Cortex of kidney (tissue), 1 donor: Measurements from ENCODE around the gene KRTAP5-3.
"Not testable (repeated sequence)": the region's sequence is repeated elsewhere in the genome, so short reads cannot be mapped to it uniquely, and the experiment has no call there.

Experiments used
- DNase-seq: peaks from one replicate; lab custom pipeline; 2025; lab: John Stamatoyannopoulos, UW

Gene KRTAP5-3, protein sequence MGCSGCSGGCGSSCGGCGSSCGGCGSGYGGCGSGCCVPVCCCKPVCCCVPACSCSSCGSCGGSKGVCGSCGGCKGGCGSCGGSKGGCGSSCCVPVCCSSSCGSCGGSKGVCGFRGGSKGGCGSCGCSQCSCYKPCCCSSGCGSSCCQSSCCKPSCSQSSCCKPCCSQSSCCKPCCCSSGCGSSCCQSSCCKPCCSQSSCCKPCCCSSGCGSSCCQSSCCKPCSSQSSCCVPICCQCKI

DNA sequence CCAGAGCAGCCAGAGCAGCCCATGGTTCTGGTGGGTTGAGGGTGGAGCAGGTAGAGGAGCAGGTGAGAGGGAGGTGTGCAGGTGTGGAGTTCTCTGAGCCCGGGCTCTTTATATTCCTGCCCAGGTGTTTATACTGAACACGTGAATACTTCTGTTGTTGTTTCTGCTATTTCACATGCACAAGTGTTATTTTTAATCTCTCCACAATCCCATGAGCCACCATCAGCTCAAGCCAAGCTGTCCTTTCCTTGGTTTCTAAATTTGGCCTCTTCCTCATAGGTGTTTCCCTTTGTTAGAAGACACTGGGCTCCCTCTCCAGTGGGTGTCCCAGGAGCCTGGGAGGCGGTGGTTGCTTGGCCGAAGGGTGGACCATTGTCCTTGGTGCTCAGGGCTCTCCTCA is at the start of gene KRTAP5-3:
Gene KRTAP5-3, minus strand, starts transcription at position 101 of the 400 bp plus-strand sequence. Its CDS starts 78 bp downstream, at position 23.
- no peak for DNase-seq

DNA sequence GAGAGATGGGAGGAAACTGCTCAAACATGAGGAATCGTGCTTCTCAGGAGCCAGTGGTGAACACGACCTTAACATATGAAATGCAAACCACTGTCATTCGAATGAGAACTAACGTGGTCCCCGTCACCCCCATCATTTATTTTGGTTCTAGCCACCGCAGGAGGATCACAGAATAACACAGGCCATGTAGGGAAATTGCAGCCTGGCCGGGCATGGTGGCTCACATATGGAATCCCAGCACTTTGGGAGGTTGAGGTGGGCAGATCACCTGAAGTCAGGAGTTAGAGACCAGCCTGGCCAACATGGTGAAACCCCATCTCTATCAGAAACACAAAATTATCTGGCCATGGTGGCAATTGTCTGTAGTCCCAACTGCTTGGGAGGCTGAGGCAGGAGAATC is 48.4 kb upstream of the KRTAP5-3 start:
- no peak for DNase-seq

DNA sequence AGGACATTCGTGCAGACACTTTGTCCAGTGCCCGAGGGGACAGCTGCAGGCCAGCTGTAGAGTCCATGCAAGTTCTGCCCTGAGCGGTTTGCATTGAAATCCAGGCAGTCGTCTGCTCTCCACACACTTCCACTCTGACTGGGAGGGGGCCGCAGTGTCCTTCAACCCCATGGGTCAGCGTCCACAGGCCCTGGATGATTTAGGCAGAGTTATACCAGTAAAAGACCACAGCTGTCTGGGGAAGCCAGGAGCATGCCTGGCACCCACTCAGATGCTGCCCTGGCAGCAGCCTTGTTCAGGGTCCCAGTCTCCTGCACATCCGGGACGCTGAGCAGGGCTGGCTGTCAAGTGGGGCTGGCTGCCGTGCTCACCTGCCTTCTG is 47.8 kb upstream of the KRTAP5-3 start:
- no peak for DNase-seq

DNA sequence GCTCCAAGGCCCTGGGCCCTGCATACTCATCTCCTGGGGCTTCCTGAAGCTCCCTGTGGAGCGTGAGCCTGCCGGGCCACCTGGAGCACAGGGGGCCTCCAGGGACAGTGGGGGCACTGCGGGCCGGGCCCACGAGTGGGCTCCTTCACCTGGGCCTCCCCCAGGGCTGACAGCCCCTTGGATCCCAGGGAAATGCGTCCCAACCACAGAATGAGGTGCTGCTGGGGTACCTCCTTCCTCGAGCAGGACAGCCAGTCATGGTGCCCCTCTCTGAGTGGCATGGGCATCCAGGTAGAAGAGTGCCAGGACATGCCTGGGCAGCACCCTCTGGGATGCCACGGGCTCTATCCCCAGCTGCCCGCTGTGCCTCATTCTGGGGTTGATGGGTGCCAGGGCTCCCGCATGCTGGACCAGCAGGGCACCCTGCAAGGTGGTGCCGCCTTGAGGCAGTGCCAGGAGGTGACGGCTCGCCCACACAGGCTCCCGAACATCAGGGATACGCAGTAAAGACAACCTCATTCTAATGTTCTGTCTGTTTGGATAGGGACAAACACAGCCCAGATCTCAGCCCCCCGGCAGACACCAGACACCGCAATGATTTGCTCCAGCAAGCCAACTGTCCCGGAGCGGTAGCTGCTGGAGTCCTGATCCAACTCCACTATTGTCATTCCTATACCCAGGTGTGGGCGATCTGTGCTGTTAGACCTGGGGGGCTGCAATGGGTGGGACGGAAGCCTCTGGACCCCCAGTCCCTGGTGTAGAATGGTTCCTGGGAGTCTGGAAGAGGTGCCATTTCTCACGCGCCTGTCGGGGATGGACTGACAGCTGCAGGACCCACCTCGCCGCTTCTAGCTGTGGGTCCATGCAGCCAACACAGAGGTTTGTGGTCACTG is 47.2 kb upstream of the KRTAP5-3 start:
- no peak for DNase-seq

DNA sequence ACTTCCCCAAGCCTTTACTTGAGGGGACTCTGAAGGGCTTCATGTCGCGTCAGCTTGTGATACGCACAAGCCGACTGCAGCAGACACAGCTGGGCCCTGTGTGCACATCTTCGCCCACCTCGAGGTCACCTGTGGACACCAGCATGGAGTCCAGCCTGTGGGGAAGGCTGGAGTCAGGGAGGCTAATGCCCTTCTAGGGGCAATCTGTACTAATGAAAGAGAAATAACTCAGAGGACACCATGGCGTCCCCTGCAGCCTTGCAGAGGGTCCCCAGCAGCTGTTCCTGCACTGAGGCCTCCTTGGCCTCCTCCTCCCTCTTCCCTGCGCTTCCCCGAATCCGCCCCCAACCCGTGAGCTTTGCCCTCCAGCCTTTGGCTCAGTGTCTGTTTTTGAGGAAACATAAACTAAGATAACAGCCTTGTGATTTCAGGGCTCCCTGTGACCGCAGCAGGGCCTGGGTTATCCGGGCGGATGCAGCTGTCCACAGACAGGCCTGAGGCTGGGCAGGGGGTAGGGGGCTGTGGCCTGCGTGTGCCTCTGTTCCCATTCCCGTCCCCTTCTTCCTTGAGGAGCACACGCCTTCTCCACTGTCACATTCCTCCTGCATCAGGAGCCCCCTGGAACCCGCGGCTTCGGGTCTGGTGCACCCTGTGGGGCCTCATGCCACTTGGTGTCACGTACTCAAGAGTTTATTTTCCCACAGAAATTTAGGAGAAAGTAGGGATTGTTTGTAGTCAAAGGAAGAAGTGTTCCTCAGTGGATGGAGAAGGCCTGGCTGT is 46.3 kb upstream of the KRTAP5-3 start:
- DNase-seq: no peak

DNA sequence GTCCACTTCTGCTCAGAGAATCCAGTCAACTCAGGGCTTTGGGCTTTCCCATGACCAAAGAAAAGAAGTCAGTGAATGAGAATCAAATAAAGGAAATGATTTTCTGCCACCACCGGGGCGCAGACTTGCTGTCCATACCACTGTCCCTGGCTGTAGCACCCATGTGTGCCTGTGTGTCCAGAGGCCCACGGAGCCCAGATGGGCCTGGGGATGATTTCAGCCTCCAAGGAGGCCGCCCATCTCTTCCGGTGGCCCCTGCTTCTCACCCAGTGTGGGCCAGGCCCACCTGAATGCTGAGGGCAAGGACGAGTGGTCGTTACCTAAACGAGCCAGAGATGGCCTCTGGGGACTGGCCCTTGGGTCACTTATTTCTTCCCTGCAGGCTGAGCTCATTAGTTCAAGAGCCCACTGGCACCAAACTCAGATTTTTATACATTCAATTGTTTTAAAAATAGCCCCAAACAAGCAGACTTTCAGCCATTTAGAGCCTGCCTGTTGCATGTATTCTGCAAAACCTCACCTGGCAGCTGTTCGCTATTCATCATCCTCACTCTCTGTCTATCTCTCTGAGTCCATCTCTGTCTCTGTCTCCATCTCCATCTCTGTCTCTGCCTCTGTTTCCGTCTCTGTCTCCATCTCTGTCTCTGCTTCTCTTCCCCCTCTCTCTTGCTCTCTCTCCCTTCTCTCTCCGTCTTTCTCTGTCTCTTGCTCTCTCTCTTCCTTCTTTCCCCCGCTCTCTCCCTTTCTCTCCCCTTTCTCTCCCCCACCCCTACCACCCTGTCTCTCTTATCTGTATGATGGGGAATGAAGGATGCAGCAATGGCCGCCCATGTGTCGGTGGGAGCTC is 45.5 kb upstream of the KRTAP5-3 start:
- no peak for DNase-seq

DNA sequence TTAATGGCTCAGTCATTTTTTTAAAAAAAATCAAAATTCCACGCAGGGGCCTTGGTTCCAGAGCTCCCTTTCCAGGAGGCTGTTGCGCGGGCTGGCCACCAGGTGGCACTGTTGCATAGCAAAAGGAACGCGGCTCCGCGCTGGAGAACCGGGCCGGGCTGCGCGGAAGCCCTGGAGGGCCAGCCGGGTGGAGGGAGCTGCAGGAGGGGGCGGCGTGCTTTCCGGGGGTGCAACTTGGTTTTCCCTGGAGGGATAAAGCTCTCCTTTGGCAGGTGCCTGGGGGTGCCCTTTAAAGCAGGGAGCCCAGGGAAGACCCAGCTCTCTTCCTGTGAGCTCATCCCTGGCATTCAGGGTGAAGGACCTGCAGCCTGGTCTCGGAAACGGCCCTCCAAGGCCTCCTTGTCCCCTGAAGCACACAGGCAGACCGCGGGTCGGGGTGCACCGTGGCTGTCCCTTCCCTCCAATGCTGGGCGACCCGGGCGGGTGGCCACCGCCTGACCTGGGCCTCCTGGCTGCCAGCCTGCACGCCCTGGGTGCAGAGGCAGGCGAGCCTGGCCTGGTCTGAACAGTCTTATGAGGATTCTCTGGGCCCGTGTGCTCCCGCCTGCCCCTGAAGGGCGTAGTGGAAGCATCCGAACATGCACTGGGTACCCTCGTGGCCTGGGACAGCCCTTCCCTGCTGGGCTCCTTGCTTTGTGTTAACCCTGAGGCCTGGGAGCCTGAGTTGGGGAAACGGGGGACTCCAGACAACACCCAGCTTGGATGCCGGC is 44.7 kb upstream of the KRTAP5-3 start:
- DNase-seq: no peak

DNA sequence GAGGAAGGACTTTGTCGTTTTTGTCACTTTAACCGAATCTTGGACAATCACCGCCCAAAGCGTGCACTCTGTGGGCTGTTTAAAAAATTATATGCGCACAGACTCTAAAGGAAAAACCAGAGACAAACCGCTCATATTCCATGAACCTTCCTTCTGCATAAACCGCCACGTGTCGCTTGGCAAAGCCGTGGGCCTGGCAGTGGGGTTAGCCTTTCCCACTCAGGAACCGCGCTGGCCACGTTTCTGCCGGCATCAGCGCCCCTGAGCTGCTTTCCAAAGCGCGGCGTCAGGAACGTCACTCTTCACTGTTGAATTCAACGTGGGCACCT is 44.1 kb upstream of the KRTAP5-3 start:
- DNase-seq: no peak

DNA sequence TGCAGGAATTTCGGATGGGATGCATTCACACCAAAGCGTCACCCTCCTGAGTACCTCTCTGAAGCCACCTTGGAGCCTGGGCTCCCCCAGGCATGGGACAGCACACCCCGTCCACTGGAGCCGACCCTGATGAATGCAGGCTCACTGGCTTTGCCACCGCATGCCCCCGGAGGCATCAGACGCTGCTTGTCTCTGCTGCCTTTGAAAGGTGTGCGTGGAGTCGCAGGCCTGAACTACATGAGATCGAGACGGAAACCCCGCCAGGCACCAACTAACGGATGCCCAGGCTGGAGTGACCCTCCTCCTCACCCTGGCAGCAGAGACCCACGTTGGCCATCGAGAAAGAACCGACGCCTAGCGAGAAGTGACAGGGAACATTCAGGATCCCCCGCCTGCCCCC is 43.8 kb upstream of the KRTAP5-3 start:
- DNase-seq: no peak

DNA sequence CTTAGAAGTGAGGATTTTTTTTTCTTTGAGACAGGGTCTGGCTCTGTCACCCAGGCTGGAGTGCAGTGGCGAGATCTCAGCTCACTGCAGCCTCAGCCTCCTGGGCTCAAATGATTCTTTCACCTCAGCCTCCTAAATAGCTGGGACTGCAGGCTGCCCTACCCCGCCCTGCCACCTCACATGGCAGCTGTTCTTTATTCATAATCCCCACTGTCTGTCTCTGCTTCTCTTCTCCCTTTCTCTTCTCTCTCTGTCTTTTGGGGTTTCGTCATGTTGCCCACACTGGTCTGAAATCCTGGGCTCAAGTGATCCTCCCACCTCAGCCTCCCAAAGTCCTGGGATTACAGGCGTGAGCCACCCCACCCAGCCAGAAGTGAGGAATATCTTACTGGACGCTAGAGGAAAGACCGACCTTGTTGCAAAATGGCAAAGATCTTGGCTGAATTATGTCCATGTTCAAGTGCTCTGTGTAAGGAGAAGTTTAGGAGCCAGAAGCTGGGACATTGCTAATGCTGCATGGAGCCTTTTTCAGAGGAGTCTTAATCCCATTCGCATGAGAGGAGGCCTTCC is 43.2 kb upstream of the KRTAP5-3 start:
- no peak for DNase-seq

DNA sequence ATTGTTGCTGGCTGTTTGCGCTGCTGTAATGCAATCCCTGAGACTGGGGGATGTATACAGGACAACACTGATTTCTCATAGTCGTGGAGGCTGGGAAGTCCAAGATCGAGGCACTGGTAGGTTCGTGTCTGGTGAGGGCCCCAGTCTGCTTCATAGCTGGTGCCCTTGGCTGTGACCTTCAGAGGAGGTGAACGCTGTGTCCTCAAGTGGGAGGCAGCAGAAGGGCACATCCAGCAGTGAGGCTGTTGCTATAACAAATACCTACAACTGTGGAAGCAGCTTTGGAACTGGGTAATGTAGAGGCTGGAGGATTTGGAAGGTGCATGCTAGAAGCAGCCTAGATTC is 42.6 kb upstream of the KRTAP5-3 start:
- no peak for DNase-seq

DNA sequence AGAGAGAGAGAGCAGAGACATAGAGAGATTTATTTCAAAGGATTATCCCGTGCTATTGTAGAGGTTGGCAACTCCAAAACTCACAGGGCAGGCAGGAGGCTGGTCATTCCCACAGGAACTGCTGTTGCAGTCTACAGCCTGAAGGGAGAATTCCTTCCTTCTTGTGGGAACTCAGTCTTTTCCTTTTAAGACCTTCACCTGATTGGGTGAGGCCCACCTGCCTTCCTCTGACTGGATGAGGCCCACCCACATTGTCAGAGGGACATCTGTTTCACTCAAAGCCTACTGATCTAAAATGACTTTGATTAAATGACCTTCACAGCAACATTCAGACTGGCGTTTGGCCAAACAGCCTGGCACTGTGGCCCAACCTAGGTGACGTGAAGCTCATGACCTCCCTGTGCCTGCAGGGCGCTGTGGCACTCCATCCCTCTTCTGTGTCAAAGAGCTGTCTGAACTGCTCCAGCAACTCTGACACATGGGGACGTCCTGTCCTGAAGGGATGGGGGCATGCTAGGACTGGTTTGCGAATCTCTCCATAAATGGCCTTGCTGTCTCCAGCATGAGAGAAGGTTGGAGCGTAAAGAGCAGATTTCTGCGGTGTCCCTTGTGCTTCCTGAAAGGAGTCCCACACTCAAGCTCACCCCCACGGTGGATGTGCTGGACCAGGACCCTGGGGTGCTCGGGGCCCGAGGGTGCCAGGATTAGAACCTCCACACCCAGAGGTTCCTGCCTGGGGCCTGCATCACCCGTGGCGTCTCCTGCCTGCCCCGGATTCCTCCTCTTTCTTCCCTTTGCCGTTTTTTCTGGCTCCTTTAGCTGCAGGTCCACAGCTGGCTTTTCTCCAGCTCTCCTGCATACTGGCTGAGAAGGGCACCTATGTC is 42.0 kb upstream of the KRTAP5-3 start:
- DNase-seq: no peak

DNA sequence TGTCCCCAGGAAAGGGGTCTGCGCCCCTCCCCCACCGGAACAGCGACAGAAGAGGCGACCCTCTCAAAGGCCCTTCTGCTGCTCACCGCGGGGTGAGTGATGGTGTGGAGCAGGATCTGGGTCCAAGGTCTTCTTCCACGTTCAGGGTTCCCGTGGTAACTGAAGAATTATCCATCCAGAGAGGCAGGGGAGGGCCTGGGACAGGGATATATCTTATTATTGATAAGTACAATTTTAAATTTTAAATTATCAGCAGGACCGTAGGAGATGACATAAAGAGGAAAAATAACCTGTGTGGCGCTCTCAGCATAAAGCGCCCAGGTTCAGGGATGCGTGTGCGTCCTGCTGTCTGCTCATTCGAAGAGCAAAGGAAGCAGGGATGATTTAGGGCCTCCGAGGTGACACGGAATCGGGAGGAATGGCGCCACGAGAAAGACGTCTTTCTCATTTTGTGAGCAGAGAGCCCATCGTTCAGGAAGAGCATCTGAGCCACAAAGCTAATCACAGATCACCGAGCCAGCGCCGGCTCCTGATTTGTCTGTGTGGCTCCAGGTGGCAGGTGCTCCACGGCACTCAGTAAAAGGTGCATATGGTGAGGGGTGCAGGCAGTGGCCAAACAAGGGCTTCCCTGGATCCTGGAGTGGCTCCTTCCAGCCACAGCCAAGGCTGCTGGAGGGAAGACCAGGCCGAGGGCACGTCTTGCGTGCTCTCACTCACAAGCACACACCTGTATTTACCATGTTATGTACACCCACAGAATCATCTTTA is 40.6 kb upstream of the KRTAP5-3 start:
- no peak for DNase-seq

DNA sequence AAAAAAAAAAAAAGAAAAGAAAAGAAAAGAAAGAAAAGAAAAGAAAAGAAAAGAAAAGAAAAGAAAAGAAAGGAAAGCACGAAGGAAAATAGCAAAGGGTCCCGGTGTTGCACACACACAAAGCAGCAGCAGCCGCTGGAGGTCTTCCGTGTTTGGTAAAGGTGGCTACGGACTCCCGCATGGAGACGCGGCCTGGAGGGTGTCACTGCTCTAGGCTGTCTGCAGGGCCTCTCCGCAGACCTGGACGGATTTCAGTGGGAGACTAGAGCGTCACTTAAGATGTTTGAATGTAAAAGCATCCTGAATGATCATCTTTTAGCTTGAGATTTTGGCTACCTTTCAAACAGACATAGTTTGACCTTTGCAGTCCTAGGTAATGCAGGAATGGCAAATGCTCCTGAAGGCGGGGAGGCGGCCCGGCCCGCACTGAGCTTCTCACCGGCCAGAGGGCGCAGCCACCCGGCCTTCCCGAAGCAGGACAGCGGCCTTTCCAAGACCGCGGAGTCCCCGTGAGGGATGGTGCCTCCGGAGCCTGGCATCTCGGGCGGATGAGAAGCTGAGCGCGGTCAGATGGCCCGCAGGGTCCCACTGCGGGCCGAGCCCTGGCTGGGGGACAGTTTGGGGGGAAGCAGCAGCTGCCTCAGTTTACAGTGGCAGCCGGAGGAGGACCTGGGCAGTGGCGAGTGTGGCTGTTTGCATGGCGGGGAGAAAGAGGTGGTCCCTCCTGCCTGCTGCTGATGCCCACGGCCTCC is 39.8 kb upstream of the KRTAP5-3 start:
- DNase-seq: no peak

DNA sequence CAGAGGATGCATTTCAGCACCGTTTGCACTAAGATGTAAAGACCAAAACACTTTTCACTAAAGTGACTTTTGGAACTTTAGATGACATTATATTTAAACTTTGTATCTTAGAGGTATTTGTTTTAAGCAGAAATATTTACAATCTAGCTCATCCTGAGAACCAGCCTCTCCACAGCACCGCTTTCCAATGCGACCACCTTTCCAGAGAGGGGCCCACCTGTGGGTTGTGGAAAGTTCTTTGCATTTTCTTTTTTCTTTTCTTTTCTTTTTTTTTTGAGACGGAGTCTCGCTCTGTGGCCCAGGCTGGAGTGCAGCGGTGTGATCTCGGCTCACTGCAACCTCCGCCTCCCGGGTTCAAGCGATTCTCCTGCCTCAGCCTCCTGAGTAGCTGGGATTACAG is 38.3 kb upstream of the KRTAP5-3 start:
- not testable (repeated sequence) for DNase-seq

DNA sequence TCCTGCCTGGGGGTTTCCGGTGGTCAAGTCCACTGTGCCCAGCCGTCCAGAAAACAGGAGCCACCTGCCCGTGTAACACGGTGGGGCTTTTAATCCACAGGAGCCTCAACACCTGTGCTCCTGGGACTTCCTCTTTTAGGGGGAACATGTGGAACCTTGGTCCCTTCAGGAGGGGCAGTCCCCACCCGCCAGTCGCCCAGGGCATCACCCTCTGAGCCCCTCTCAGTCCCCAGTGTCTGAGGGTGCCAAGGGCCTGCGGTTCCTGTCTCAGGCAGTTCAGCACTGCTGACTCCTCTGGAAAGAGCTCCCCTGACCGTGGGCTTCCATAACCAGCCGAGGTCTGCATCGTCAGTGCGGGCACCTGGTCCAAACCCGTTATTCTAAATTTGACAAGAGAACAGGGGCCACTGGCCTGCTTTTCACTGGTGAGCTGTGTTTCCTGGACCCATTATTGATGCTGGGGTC is 37.1 kb upstream of the KRTAP5-3 start:
- DNase-seq: no peak

DNA sequence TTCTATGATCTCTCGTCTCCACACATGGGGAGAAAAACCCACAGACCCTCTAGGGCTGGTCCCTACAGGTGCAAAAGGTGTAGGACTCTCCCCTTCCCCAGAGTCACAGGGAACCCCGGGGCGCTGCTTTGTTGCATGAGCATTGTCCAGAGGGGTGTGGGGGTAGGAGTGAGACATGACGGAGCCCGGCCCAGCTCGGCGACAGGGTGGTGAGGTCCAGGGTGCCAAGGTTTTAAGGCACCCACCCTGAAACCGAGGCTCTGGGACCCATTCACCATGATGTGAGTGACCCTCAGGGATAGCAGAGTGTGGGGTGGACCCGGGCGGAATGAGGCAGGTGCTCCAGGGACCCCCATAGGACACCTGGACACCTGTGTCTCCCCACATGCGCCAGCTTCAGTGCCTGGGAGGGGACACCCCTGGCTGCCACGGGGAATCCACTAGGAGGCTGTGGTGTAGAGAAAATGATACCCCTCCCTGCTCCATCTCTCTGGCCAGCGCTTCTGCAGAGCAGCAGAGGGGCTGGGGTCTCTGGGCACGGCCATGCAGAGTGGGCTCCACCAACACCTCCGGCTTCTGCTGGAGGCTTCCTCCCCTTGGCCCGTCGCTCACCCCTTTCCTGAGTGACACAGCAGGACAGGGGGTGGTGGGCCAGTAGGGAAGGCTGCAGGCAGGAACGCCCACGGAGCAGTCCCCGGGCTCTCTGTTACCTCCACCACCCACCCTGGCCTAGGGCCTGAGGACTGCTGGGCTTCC is 36.5 kb upstream of the KRTAP5-3 start:
- DNase-seq: no peak
